HG03460 (cell line): ENCODE results near the gene G6PC3.

Source experiments
- ATAC-seq: cut with Tn5 transposase; IDR thresholded peaks from one replicate; pipeline ENCODE4 v1.9.1; 2021; ENCODE audit not compliant: unreplicated experiment

G6PC3 gene

DNA sequence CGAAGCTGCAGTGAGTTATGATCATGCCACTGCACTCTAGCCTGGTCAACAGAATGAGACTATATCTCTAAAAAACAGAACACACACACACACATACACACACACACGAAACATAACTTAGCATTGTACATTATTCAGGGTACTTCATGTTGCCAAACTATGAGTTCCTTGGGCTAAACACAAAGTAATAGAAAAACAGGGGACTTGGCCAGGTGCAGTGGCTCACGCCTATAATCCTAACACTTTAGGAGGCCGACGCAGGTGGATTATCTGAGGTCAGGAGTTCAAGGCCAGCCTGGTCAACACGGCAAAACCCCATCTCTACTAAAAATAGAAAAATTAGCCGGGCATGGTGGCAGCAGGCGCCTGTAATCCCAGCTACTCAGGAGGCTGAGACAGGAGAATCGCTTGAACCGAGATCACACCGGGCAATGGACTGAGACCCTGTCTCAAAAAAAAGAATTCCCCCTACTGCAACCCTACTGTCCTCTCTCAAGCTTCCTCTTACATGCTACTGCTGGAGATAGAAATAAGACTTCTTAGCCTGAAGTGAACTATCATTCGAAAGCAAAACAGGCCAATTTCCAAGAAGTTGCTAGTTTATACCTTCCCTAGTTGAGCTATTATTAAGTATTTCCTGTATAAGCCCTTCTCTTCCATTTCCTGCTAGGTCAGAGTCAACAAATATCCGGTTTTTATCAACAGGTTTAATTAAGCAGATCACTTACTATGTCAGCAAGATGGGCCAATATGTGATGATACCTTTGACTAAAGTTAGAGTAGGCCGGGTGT lies 11.2 kb upstream of the G6PC3 start:
- no peak for ATAC-seq

DNA sequence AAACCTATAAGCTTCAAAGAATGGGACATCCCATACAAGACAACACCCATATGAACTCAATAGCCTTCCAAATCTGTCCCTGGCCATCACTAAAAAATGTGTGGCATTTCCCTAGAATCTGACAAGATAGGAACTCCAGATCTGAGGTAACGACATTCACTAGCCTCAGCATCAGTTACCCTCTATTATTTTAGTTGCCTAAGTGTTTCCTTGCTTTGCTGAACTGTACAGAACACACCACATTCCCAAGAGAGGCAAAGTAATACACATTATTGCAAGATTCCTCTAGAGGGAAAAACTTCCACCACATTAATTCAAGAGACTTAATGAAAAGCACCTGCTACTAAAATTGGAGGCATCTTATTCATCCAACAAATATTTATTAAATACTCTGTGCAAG lies 9.1 kb upstream of the G6PC3 start:
- no peak for ATAC-seq

DNA sequence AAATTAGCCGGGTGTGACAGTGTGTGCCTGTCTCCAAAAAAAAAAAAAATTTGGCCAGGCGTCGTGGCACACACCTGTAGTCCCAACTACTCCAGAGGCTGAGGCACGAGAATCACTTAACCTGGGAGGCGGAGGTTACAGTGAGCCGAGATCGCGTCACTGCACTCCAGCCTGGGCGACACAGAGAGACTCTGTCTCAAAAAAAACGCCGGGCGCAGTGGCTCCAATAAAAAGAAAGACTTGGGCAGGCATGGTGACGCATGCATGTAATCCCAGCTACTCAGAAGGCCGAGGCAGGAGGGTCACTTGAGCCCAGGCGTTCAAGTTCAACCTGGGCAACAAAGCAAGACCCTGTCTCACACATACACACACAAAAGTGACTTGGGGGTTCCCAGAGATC lies 7.7 kb upstream of the G6PC3 start:
- no peak for ATAC-seq

DNA sequence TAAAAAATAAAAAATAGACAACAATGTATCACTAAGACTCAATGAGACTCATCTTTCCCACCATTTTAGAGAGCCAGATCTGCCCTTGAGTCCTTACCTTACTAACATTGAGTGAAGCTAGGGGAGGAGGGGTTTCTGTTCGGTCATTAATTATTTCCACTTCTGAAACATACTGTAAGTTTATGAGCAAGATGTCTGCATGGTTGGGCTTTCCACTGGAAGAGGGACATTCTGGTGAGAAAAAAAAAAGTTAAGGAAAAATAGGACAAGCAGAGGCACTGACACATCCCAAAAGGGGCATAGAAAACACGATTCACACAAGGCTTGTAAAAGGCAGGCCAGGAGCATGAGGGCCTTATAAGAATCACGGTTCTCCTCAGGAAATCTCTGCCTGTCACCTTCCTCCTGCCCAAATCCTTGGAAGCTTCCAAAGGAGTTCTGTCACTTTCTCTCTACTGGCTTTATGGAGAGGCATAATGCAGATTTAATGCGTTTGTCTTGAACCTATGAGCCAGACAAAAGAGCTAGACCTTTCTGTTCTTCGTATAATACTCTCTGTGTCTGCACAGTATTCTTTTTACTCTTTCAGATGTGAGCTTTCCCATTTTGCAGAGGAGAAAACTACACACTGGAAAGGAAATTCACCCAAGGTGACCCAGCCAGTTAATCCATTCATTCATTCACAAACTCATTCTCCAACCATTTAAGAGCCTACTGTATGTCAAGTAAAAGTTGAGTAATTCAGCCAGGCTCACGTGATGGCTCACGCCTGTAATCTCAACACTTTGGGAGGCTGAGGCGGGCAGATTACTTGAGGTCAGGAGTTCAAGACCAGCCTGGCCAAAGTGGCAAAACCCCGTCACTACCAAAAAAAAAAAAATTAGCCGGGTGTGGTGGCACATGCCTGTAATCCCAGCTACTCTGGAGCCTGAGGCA lies 6.6 kb upstream of the G6PC3 start:
- no peak for ATAC-seq

DNA sequence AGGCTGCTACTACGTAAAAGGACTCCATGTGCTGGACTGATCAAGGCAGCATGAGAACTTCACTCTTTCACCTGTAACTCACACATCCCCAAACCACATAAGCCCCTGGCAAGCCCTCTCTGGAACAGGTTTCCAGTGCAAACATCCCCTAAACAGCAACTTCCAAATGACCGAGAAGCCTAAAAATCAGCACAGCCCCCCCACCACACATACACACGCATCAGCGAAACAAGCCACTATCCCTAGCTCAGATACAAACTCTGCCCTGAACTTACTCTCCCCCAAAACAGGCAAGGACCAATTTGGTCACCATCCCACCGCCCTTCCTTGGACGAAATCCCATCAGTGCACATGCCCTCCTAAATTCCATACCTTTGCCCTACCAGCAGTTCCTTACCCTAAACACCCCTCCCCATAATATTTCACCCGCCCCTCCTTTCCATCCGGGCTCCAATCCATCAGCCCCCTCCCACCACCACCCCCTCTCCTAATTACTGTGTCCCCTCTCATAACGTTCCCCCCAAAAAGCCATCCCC lies 4.8 kb upstream of the G6PC3 start:
- ATAC-seq, result no peak

DNA sequence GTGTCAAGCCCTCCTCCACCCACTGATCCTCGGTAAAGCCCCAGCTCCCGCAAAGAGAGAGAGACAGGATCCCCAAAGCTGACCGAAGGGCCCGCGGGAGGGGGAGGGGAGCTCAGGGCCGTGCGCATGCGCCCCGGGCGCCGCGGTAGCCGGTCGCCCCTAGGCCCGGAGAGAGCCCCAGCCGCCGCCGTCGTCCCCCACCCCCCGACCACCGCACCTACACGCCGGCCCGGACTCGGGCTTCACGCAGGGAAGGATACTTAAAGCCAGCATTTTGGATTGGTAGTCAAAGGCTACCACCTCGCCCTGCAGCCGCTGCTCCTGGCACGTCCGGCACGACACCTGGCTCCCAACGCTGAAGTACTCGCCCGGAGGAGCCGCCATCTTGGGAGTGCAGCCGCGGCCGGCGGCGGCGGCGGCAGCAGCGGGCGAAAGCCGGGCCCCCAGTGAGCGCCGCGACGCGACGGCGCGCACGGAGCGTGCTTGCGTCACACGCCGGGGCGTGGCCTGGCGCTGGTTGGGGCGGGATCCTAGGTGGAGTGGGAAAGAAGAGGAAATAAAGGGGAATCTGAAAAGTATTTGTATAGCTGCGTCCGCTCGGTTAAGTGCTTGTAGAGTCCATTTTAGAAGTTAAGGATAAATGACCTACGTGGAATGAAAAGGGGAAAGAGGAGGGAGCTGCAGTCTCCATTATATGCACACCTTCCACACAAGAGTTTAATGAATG lies 4.2 kb upstream of the G6PC3 start, which contains the start of gene LSM12:
Gene LSM12 (minus strand): TSS at position 468 of the 727 bp plus-strand sequence. CDS start 84 bp downstream, at position 384.
- ATAC-seq, result peak; percentile 63

GRCh38 chr17:44067545-44067940 lies 3.0 kb upstream of the G6PC3 start:
- no peak for ATAC-seq

DNA sequence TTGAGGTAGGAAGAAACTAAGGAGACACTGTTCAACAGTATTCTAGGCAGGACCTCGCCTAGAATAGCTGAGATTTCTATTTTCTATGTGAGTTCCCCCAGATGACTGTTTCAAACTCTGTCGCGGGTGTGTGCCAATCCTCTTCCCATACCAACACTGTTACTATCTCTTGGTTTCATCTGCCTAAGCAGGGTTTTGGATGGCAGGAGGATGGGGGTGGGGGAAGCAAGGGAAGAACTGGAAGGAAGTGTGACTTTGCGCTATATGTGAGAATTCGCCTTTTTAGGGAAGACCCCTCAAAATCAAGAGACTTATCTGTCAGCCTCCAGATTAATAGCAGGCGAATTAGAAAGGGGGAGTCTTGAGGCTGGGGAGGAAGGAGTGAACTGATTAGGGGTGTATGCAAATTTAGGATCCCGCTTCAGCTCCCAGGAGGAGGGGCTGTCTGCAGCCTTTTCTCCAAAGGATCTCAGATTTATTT lies 521 bp upstream of the G6PC3 start:
- ATAC-seq, result no peak

- no peak for ATAC-seq
Observed at GRCh38 chr17:44071198-44071520, 624 bp downstream of the G6PC3 start.

DNA sequence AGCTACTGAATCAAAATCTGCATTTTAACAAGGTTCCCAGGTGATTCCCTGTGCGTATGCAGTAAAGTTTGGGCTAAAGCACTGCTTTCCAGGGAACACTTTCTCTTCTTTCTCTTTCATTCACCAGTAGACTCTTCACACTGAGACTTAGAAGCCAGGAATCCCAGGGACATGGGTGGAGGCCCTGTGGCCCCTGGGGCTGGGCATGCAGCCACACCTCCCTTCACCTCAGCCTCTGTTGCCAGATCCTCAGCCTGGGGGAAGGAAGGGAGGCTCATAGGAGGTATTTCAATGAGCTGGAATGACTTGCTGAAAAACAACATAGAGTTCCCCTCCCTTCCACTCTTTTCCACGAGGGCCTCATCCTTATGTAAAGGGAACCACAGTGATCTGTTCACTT lies 1.2 kb downstream of the G6PC3 start:
- no peak for ATAC-seq

- no peak for ATAC-seq
Observed at GRCh38 chr17:44074231-44074910, 3.8 kb downstream of the G6PC3 start.

DNA sequence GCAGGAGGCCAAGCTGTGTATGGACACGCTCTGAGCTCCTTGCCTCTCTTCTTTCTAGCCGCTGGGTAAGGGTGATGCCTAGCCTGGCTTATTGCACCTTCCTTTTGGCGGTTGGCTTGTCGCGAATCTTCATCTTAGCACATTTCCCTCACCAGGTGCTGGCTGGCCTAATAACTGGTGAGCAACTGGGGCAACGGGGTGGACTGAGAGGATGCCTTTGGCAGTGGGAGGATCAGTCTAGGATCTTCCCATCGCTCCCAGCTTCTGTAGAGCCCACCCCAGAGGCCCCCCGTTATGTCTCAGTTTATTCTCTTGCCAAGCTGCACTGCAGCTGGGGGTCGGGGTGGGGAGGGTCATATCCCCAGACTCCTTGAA lies 4.4 kb downstream of the G6PC3 start:
- no peak for ATAC-seq

GRCh38 chr17:44075598-44076293 lies 5.2 kb downstream of the G6PC3 start:
- ATAC-seq, result no peak

GRCh38 chr17:44076716-44077594 lies 6.4 kb downstream of the G6PC3 start:
- no peak for ATAC-seq

DNA sequence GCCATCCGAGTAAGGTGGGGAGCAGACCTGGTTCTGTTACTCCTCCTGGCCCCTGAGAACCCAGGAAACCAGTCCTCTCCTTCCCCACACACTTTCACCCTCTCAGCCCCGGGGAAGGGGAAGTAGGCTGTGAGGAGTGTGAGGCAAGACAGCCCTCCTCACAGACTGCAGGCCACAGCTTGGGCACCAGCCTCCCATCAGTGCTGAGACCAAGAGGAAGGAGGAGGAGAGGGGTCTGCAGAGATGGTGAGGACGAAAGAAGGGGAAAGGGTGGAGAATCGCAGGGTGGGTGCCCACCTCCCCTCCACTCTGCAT lies 7.0 kb downstream of the G6PC3 start:
- no peak for ATAC-seq

DNA sequence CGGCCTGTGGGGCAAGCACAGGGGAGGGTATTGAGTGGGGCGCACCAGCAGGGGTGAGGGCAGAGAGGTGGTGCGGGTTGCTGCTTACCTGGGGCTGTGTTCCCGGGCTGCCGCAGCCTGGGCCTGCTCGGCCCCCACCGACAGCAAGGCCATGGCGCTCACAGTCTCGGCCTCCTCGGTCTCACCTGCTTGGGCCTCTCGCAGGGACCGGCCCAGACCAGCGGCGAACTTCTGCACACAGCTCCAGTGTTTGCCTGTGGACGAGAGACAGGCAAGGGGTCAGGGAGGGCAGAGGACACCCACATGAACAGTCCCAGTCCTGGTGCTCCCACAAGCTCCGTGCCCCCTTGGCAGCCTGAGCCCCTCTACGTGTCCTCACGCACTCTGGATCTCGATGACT lies 7.9 kb downstream of the G6PC3 start:
- ATAC-seq, result no peak

DNA sequence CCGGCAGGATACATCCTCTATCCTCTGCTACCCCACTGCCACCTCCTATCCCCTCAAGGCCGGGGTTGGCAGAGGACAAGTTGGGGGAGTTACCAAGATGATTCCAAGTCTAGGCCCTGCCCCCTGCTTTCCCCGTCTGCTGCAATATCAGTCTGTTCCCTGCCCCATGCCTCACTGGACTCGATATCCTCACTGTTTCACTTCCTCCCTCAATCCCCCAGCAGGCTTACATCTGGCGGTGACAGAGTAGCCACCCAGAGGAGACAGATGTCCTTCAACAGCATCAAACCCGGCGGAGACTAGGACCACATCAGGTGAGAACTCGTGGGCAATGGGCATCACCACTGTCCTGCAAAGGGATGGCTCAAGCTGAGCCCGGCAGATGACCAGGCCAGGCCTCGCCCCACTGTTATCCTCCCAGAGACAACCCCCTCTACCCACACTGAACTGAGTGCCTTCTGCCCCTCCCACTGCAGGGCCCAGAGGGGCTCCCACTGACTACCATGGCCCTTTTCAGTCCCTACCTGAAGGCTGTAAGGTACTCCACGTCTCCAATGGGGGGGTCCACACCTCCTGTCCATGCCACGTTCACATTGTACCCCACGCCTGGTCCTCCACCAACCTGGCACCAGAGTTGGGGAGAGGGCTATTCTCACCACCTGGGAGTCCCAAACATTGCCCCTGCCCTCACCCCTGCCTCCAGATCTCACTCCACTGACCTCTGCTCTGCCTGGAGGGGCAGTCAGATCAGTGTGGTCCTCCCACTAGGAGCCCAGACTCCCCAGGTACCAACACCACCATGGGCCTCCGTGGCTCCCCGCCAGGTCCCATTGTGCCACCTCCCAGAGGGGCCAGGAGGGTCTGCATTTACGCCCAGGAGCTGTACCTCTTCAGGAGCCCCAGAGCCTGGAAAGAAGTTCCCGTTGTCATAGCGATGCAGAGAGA lies 9.6 kb downstream of the G6PC3 start:
- no peak for ATAC-seq

- ATAC-seq, result no peak
Observed at GRCh38 chr17:44081681-44082080, 11.1 kb downstream of the G6PC3 start.
